ENCODE results near the gene ZNF512.

DNA sequence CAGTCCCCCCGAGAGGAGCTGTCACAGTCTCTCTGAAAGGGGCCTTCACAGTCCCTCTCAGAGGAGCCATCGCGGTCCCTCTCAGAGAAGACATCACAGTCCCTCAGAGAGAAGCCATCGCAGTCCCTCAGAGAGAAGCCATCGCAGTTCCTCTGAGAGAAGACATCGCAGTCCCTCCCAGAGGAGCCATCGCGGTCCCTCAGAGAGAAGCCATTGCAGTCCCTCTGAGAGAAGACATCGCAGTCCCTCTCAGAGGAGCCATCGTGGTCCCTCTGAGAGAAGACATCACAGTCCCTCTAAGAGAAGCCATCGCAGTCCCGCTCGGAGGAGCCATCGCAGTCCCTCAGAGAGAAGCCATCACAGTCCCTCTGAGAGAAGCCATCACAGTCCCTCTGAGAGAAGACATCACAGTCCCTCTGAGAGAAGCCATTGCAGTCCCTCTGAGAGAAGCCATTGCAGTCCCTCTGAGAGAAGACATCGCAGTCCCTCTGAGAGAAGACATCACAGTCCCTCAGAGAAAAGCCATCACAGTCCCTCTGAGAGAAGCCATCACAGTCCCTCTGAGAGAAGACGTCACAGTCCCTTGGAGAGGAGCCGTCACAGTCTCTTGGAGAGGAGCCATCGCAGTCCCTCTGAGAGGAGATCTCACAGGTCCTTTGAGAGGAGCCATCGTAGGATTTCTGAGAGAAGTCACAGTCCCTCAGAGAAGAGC, 1.3 kb upstream of the ZNF512 start:
- TF ChIP-seq, protein P1, sequence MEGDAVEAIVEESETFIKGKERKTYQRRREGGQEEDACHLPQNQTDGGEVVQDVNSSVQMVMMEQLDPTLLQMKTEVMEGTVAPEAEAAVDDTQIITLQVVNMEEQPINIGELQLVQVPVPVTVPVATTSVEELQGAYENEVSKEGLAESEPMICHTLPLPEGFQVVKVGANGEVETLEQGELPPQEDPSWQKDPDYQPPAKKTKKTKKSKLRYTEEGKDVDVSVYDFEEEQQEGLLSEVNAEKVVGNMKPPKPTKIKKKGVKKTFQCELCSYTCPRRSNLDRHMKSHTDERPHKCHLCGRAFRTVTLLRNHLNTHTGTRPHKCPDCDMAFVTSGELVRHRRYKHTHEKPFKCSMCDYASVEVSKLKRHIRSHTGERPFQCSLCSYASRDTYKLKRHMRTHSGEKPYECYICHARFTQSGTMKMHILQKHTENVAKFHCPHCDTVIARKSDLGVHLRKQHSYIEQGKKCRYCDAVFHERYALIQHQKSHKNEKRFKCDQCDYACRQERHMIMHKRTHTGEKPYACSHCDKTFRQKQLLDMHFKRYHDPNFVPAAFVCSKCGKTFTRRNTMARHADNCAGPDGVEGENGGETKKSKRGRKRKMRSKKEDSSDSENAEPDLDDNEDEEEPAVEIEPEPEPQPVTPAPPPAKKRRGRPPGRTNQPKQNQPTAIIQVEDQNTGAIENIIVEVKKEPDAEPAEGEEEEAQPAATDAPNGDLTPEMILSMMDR (IDR thresholded peaks at IDR 0.05): no peak
- TF ChIP-seq ESRRA (IDR thresholded peaks at IDR 0.05; ENCODE audit: borderline replicate concordance, low read length) (no peak), TP53 (CRISPR knock-in tag; IDR thresholded peaks at IDR 0.05) (no peak), KDM1A (IDR thresholded peaks at IDR 0.05; ENCODE audit: low read depth) (no peak), SMC3 (IDR thresholded peaks at IDR 0.05) (no peak), RFX5 (IDR thresholded peaks at IDR 0.05) (no peak)
- TF ChIP-seq, protein P2, sequence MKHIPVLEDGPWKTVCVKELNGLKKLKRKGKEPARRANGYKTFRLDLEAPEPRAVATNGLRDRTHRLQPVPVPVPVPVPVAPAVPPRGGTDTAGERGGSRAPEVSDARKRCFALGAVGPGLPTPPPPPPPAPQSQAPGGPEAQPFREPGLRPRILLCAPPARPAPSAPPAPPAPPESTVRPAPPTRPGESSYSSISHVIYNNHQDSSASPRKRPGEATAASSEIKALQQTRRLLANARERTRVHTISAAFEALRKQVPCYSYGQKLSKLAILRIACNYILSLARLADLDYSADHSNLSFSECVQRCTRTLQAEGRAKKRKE (CRISPR knock-in tag; IDR thresholded peaks at IDR 0.05; ENCODE audit: low read depth): no peak
- TF ChIP-seq, protein P3, sequence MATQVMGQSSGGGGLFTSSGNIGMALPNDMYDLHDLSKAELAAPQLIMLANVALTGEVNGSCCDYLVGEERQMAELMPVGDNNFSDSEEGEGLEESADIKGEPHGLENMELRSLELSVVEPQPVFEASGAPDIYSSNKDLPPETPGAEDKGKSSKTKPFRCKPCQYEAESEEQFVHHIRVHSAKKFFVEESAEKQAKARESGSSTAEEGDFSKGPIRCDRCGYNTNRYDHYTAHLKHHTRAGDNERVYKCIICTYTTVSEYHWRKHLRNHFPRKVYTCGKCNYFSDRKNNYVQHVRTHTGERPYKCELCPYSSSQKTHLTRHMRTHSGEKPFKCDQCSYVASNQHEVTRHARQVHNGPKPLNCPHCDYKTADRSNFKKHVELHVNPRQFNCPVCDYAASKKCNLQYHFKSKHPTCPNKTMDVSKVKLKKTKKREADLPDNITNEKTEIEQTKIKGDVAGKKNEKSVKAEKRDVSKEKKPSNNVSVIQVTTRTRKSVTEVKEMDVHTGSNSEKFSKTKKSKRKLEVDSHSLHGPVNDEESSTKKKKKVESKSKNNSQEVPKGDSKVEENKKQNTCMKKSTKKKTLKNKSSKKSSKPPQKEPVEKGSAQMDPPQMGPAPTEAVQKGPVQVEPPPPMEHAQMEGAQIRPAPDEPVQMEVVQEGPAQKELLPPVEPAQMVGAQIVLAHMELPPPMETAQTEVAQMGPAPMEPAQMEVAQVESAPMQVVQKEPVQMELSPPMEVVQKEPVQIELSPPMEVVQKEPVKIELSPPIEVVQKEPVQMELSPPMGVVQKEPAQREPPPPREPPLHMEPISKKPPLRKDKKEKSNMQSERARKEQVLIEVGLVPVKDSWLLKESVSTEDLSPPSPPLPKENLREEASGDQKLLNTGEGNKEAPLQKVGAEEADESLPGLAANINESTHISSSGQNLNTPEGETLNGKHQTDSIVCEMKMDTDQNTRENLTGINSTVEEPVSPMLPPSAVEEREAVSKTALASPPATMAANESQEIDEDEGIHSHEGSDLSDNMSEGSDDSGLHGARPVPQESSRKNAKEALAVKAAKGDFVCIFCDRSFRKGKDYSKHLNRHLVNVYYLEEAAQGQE (IDR thresholded peaks at IDR 0.05): no peak
